ENCODE data around the gene PHPT1.

Gene PHPT1

GRCh38 chr9:136846376-136847087 lies 2.7 kb upstream of the PHPT1 start:
- DNase-seq = no peak
- H3K9me3 Mint-ChIP-seq = no peaks in the 10 kb centered on the region
- H3K27ac Mint-ChIP-seq = peak overlapping the region; percentile 71
- H3K4me1 Mint-ChIP-seq (ENCODE audit: low read depth) = peaks cover 32% of the 10 kb centered on the region
- peak overlapping the region; percentile 38 for H3K4me3 Mint-ChIP-seq
- peaks cover 22% of the 10 kb centered on the region for H3K36me3 Mint-ChIP-seq (ENCODE audit: low read depth)
- H3K27me3 Mint-ChIP-seq = peaks cover 32% of the 10 kb centered on the region

DNA sequence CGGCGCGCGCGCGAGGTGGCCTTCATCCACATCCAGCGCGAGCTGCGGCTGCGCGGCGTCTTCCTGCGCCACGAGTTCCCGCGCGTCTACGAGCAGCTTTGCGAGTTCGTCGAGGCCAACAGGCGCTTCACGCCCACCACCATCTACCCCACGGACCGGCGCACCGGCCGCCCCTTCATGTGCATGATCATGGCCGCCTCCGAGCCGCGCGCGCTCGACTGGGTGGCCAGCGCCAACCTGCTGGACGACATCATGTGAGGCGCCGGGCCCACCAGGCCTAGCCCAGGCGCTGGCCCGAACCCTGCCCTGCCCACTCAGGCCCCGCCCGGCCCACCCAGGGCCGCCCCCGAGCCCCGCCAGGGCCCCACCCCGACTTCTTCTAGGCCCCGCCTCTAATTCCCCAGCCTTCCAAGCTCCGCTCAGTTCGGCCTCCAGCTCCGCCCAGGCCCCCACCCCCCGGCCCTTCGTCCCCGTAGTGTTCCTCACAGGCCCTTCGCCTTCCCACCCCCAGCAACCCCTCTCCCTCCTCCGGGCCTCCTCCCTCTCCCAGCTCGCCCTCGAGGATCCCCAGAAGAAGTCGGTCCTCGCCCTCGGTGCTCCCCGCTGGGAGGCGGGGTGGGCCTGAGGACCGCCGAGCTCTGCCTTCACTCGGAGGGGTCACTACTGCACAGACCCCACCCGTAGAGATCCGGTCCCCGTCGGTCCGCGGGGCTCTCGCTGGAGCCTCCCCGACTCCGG lies 2.0 kb upstream of the PHPT1 start:
- no peaks in the 10 kb centered on the region for H3K9me3 Mint-ChIP-seq
- peak overlapping the region; percentile 92 for H3K4me3 Mint-ChIP-seq
- H3K27ac Mint-ChIP-seq = peak overlapping the region; percentile 81
- H3K4me1 Mint-ChIP-seq (ENCODE audit: low read depth) = peaks cover 28% of the 10 kb centered on the region
- H3K27me3 Mint-ChIP-seq = peaks cover 32% of the 10 kb centered on the region
- peaks cover 25% of the 10 kb centered on the region for H3K36me3 Mint-ChIP-seq (ENCODE audit: low read depth)
- DNase-seq = no peak

- Mint-ChIP-seq H3K36me3 (ENCODE audit: low read depth) (peaks cover 26% of the 10 kb centered on the region), H3K27ac (peak overlapping the region; percentile 81), H3K9me3 (no peaks in the 10 kb centered on the region), H3K4me3 (peak overlapping the region; percentile 92), H3K4me1 (ENCODE audit: low read depth) (peaks cover 26% of the 10 kb centered on the region), H3K27me3 (peaks cover 32% of the 10 kb centered on the region)
- DNase-seq = peak; percentile 86
Measured at GRCh38 chr9:136847826-136848392, 1.3 kb upstream of the PHPT1 start.

- peaks cover 26% of the 10 kb centered on the region for H3K36me3 Mint-ChIP-seq (ENCODE audit: low read depth)
- peak overlapping the region; percentile 80 for H3K27ac Mint-ChIP-seq
- H3K4me1 Mint-ChIP-seq (ENCODE audit: low read depth) = peaks cover 22% of the 10 kb centered on the region
- peak; percentile 66 for DNase-seq
- peak overlapping the region; percentile 92 for H3K4me3 Mint-ChIP-seq
- no peaks in the 10 kb centered on the region for H3K9me3 Mint-ChIP-seq
- peaks cover 30% of the 10 kb centered on the region for H3K27me3 Mint-ChIP-seq
Measured at GRCh38 chr9:136848393-136849037, 694 bp upstream of the PHPT1 start.

- H3K27ac Mint-ChIP-seq = peak overlapping the region; percentile 74
- no peak for DNase-seq
- peak overlapping the region; percentile 92 for H3K4me3 Mint-ChIP-seq
- H3K9me3 Mint-ChIP-seq = no peaks in the 10 kb centered on the region
- H3K27me3 Mint-ChIP-seq = peaks cover 23% of the 10 kb centered on the region
- peaks cover 19% of the 10 kb centered on the region for H3K4me1 Mint-ChIP-seq (ENCODE audit: low read depth)
- peaks cover 26% of the 10 kb centered on the region for H3K36me3 Mint-ChIP-seq (ENCODE audit: low read depth)
Measured at GRCh38 chr9:136849960-136850865, 1.0 kb downstream of the PHPT1 start.

DNA sequence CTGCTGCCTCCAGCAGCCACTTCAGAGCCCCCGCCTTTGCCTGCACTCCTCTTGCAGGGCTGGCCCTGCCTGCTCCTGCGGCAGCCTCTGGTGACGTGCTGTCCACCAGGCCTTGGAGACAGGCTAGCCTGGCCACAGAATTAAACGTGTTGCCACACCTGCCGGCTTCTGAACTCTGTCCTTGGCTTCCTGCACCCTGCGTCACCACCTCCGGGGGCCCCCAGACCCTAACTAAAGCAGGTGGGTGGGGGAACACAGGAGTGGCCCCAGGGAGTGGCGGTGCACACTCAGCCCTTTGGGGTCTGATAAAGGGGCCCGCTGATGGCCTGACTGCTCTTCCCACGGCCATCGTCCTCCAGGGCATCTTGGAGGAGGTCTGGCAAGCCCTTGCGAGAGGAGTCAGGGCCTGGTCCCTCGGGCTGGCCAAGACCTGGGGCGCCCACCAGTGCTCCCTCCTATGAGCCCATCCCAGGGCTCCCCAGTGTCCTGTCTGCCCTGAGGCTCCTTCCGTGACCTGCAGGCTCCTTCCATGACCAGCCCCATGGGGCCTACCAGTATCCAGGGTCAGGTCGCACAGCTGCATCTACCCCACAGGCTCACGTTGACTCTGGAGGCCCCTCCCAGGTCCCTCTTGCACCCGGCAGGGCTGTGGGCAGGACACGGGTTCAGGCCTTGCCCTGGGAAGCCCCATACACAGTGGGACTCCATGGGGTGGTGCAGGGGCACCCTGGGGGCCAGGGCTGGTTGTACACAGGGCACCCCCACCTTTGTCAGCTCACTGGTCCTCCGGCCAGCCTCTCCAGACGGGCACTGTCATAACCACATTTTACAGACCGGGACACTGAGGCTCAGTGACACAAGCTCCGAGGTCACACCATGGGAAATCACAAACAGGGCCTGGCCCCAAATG lies 1.9 kb downstream of the PHPT1 start:
- H3K4me3 Mint-ChIP-seq = no peak overlapping the region
- peaks cover 18% of the 10 kb centered on the region for H3K4me1 Mint-ChIP-seq (ENCODE audit: low read depth)
- no peaks in the 10 kb centered on the region for H3K9me3 Mint-ChIP-seq

GRCh38 chr9:136851941-136852663 lies 2.9 kb downstream of the PHPT1 start, which contains the start of gene MAMDC4:
TSS of gene MAMDC4 (plus strand) at chr9:136852346. CDS start at chr9:136852417, 71 bp downstream.
- Mint-ChIP-seq H3K27me3 (peaks cover 9% of the 10 kb centered on the region), H3K27ac (no peak within 1 kb of the TSS), H3K4me1 (ENCODE audit: low read depth) (peaks cover 13% of the 10 kb centered on the region), H3K36me3 (ENCODE audit: low read depth) (peaks cover 26% of the 10 kb centered on the region), H3K4me3 (no peak within 1 kb of the TSS), H3K9me3 (no peaks in the 10 kb centered on the region)
- no peak for DNase-seq

More for the DNA sequence above, 1.9 kb downstream of the PHPT1 start:
- Mint-ChIP-seq H3K36me3 (ENCODE audit: low read depth) (peaks cover 26% of the 10 kb centered on the region), H3K27ac (no peak overlapping the region), H3K27me3 (peaks cover 16% of the 10 kb centered on the region)
- no peak for DNase-seq

GRCh38 chr9:136852664-136853595 lies 3.7 kb downstream of the PHPT1 start:
- no peak overlapping the region for H3K4me3 Mint-ChIP-seq
- H3K9me3 Mint-ChIP-seq = no peaks in the 10 kb centered on the region
- no peak overlapping the region for H3K27ac Mint-ChIP-seq
- H3K36me3 Mint-ChIP-seq (ENCODE audit: low read depth) = peaks cover 25% of the 10 kb centered on the region
- peaks cover 8% of the 10 kb centered on the region for H3K4me1 Mint-ChIP-seq (ENCODE audit: low read depth)
- DNase-seq = no peak
- H3K27me3 Mint-ChIP-seq = peaks cover 2% of the 10 kb centered on the region

DNA sequence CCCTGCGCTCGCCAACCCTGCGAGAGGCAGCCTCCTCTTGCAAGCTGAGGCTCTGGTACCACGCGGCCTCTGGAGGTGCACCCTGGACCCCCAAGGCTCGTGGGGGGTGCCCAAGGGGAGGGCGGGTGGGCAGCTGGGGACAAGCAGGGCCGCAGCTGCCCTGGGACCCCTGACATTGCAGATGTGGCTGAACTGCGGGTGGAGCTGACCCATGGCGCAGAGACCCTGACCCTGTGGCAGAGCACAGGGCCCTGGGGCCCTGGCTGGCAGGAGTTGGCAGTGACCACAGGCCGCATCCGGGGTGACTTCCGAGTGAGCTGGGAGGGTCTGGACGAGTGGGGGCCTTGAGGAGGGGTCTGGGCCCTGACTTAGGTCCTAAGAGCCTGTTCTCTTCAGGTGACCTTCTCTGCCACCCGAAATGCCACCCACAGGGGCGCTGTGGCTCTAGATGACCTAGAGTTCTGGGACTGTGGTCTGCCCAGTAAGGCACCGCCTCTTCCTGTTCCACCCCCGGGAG lies 4.4 kb downstream of the PHPT1 start:
- no peaks in the 10 kb centered on the region for H3K9me3 Mint-ChIP-seq
- H3K36me3 Mint-ChIP-seq (ENCODE audit: low read depth) = peaks cover 23% of the 10 kb centered on the region
- H3K4me1 Mint-ChIP-seq (ENCODE audit: low read depth) = peaks cover 6% of the 10 kb centered on the region
- H3K4me3 Mint-ChIP-seq = no peak overlapping the region
- DNase-seq = no peak
- no peak overlapping the region for H3K27ac Mint-ChIP-seq
- no peaks in the 10 kb centered on the region for H3K27me3 Mint-ChIP-seq

DNA sequence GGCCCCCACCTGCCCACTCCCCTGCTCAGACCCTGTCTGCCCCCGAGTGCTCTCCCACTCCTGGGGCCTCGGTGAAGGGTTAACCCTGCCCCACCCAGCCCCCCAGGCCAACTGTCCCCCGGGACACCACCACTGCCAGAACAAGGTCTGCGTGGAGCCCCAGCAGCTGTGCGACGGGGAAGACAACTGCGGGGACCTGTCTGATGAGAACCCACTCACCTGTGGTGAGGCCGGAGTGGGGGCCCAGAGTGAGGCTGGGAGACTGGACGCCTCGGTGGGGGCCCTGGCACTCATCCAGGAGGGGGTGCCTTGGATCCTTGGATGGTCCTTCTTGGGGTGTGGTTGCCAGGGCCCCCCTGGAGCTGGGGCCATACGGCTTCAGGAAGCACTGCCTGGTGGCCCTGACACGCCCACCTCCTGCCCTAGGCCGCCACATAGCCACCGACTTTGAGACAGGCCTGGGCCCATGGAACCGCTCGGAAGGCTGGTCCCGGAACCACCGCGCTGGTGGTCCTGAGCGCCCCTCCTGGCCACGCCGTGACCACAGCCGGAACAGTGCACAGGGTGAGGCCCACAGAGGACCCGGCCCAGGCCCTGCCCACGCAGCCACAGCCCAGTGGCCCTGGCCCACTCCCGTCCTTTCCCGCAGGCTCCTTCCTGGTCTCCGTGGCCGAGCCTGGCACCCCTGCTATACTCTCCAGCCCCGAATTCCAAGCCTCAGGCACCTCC lies 5.1 kb downstream of the PHPT1 start:
- peaks cover 6% of the 10 kb centered on the region for H3K4me1 Mint-ChIP-seq (ENCODE audit: low read depth)
- peaks cover 19% of the 10 kb centered on the region for H3K36me3 Mint-ChIP-seq (ENCODE audit: low read depth)
- peak overlapping the region; percentile 18 for H3K27ac Mint-ChIP-seq
- no peaks in the 10 kb centered on the region for H3K27me3 Mint-ChIP-seq
- H3K9me3 Mint-ChIP-seq = no peaks in the 10 kb centered on the region
- no peak overlapping the region for H3K4me3 Mint-ChIP-seq
- no peak for DNase-seq

DNA sequence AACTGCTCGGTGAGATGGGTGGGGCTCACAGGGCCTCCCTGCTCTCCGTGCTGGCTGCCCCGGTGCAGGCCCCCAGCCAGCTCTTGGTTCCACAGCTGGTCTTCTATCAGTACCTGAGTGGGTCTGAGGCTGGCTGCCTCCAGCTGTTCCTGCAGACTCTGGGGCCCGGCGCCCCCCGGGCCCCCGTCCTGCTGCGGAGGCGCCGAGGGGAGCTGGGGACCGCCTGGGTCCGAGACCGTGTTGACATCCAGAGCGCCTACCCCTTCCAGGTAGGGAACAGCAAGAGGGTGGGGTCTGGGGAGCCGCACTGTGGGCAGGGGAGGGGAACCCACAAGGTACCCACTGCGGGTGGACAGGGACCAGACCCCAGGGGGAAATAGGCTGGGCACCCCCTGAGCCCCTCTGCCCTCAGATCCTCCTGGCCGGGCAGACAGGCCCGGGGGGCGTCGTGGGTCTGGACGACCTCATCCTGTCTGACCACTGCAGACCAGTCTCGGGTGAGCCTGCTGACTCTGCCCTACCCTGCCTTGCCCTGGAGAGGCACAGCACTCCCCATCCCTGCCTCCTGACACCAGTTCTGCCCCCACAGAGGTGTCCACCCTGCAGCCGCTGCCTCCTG lies 5.7 kb downstream of the PHPT1 start:
- Mint-ChIP-seq H3K27me3 (no peaks in the 10 kb centered on the region), H3K36me3 (ENCODE audit: low read depth) (peaks cover 16% of the 10 kb centered on the region), H3K27ac (peak overlapping the region; percentile 18), H3K4me3 (no peak overlapping the region), H3K9me3 (no peaks in the 10 kb centered on the region), H3K4me1 (ENCODE audit: low read depth) (peaks cover 3% of the 10 kb centered on the region)
- DNase-seq = no peak
